Aorta (tissue), 5 donors: ENCODE data around the gene LHFPL2. TPM values are rescaled to one million over a fixed set of nuclear protein-coding genes. Genes with fewer than 3 reads are reported as not detected.

Experiments
- ATAC-seq: fragments of 200-7000 bp; cut with Tn5 transposase; one replicate; pipeline ENCODE4 v1.9.1; 2022; ENCODE audit warnings: moderate library complexity; ENCODE audit not compliant: low FRiP score
- DNase-seq, 2 donors: peaks; one replicate each; pipeline ENCODE4 v3.0.0-alpha.2; 2020
- H3K27ac ChIP-seq, 2 donors: one replicate each; pipeline ENCODE4 v1.5.1; 2013; ENCODE audit warnings: low read length in 2 of 2, mild to moderate bottlenecking in 2 of 2, moderate library complexity in 2 of 2, control low read depth in 1 of 2, inconsistent platforms in 1 of 2, low read depth in 1 of 2
- H3K27me3 ChIP-seq, 2 donors: one replicate each; pipeline ENCODE4 v1.6.1; 2013; ENCODE audit warnings: control low read depth in 1 of 2, low read length in 1 of 2, mild to moderate bottlenecking in 1 of 2, moderate library complexity in 1 of 2; ENCODE audit not compliant: insufficient read depth in 2 of 2, control insufficient read depth in 1 of 2
- H3K36me3 ChIP-seq, 2 donors: one replicate each; pipeline ENCODE4 v1.6.1; 2013; ENCODE audit warnings: control low read depth in 1 of 2, low read length in 1 of 2, mild to moderate bottlenecking in 1 of 2; ENCODE audit not compliant: insufficient read depth in 2 of 2, control insufficient read depth in 1 of 2
- H3K4me1 ChIP-seq, 2 donors: one replicate each; pipeline ENCODE4 v1.6.1; 2013; ENCODE audit warnings: low read length in 2 of 2, control low read depth in 1 of 2, mild to moderate bottlenecking in 1 of 2, moderate library complexity in 1 of 2; ENCODE audit not compliant: insufficient read depth in 2 of 2, control insufficient read depth in 1 of 2
- H3K4me3 ChIP-seq, 2 donors: one replicate each; pipeline ENCODE4 v1.5.1; 2013; ENCODE audit warnings: low read length in 2 of 2, control low read depth in 1 of 2, mild to moderate bottlenecking in 1 of 2
- H3K9me3 ChIP-seq: one replicate; pipeline ENCODE4 v1.6.1; 2013; ENCODE audit warnings: mild to moderate bottlenecking, low read length; ENCODE audit not compliant: control insufficient read depth
- WGBS, 2 donors: extraction: QIAGEN DNeasy Blood & Tissue Kit; methylation state at CpG; one replicate each; pipeline ENCODE4 v1.1.7; 2013; 5-methylcytosine and 5-hydroxymethylcytosine counted together
- intact Hi-C, 2 donors: fragments of 100-400 bp; cut with DNase I; formaldehyde crosslinking; loops; one replicate each; pipeline versions ENCODE4 v1.14.2 to v1.15.0; 2022
- polyA plus RNA-seq, 2 donors: library from polyadenylated mRNA; stranded (reverse); fragments of 200-250 nt; gene quantifications; one replicate each; pipeline ENCODE4 v1.2.3, GENCODE V29; 2013
- total RNA-seq, 2 donors: library from RNA; stranded (reverse); fragmentation: NEBNext Ultra II Directional; extraction: Animal tissue kit (Norgen Biotek cat#: 25700); gene quantifications; one replicate each; pipeline ENCODE4 v1.2.1, GENCODE V29; 2021
- donor health status: healthy with polysubstance abuse.
- donor health status: Bipolar disorder and iron deficiency.
- donor health status: DM: no; HTN: no; CAD: no.
- donor health status: DM: no; HTN: no; CAD: no.
- donor health status: DM: yes; HTN: yes; CAD: no.

The LHFPL2 gene
- total and polyA plus RNA-seq, 4 donors = 16.4 to 43.1 (median 29.3) TPM

DNA sequence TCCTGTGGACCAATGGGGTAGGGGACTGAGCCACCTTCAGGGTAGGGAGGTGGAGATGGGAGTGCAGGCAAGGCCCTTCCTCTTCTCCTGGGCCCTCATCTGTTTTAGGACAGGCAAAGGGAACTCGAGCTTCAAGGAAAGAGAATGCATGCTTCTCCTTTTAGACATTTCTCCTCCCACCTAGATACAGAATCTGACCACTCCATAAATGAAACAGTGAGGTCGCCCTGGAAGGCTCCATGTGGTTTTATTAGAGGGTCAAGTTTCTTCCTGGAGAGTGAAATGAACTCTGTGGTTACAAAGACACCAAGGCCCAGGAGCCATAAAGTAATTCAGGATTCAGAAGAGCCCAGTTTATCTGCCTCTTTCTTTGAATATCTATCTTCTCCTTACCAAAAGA, 14.9 kb downstream of the LHFPL2 start:
- H3K27me3 ChIP-seq = no peaks in the 10 kb centered on the region
- peaks cover 3 to 4% of the 10 kb centered on the region in 2 donors for H3K36me3 ChIP-seq
- no peak overlapping the region for H3K27ac ChIP-seq
- peaks cover 0 to 4% of the 10 kb centered on the region in 2 donors for H3K4me1 ChIP-seq
- no peaks in the 10 kb centered on the region for H3K9me3 ChIP-seq
- DNase-seq (no peak), ATAC-seq (no peak)
- 20 to 30% methylated on average over 2 of the region's 2 CpGs for WGBS, 2 donors
- intact Hi-C loops = no loop called here
- no peak overlapping the region for H3K4me3 ChIP-seq

DNA sequence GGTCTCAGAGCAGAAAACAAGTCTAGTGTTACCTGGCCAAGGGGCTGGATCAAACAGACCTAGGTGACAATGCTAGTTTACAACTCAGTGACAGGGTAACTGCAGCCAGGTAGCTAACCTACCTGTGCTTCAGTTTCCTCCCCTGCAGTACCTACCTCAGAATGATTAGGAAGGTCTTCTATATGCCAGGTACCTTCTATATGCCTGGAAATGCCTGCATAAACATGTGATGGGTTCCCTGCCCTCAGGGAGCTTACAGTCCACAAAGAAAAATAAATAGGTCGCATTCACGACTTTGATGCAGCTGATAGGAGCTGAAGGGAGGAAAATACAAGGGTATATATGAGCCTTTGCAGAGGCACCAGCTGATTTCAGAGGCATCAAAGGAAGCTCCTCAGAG, 16.1 kb downstream of the LHFPL2 start:
- Histone ChIP-seq H3K36me3 (peaks cover 3 to 4% of the 10 kb centered on the region in 2 donors), H3K4me3 (no peak overlapping the region), H3K27me3 (no peaks in the 10 kb centered on the region), H3K4me1 (peaks cover 0 to 4% of the 10 kb centered on the region in 2 donors), H3K27ac (no peak overlapping the region), H3K9me3 (no peaks in the 10 kb centered on the region)
- DNase-seq (no peak), ATAC-seq (no peak)
- WGBS, 2 donors = 91 to 93% methylated on average over 2 of the region's 2 CpGs
- intact Hi-C loops = no loop called here

DNA sequence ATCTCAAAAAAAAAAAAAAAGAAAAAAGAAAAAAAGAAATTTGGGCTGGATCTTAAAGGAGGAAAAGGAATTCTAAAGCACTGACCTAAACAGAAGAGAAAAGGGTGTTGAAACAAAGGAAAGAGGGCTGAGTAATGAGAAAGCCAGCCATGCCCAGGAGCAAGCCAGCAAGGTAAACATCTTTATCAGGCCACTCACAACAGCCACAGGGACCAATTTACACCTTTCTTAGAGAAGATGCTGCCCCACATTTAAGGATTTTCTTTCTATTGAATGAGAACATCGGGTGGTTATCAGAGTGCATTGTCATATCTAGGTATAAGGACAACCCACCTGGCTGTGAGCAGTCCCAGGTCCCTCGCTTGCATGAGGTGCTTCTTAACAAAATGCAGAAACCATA, 16.6 kb downstream of the LHFPL2 start:
- no peaks in the 10 kb centered on the region for H3K9me3 ChIP-seq
- no peak overlapping the region for H3K27ac ChIP-seq
- intact Hi-C loops = no loop called here
- H3K4me3 ChIP-seq = no peak overlapping the region
- whole genome bisulfite sequencing, 2 donors = 96 to 99% methylated on average over 2 of the region's 2 CpGs
- no peaks in the 10 kb centered on the region for H3K27me3 ChIP-seq
- DNase-seq (no peak), ATAC-seq (no peak)
- H3K36me3 ChIP-seq = peaks cover 3 to 4% of the 10 kb centered on the region in 2 donors
- peaks cover 0 to 4% of the 10 kb centered on the region in 2 donors for H3K4me1 ChIP-seq

DNA sequence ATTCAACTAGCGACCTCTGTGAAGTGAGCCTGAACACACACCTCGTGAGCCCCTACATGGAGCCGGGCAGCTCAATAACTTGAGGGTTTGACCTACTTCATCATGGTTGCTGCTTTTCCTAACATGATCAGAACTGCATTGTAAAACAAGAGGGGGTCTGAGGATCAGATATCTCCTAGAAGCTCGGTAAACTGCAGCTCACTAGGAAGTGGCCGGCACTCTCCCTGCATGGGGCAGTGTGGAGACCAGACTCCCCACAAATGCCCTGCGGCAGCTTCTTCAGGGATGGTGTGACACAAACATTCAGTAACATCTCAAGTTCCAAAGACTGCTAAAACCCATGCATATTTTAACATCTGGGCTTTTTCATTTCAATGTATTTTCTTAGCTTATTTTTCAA, 18.5 kb downstream of the LHFPL2 start:
- WGBS, 2 donors = 82 to 84% methylated on average over 6 of the region's 6 CpGs
- no peak for DNase-seq
- no peaks in the 10 kb centered on the region for H3K9me3 ChIP-seq
- ATAC-seq = no peak
- no peak overlapping the region for H3K27ac ChIP-seq
- H3K36me3 ChIP-seq = peaks cover 3 to 4% of the 10 kb centered on the region in 2 donors
- H3K27me3 ChIP-seq = no peaks in the 10 kb centered on the region
- no peak overlapping the region for H3K4me3 ChIP-seq
- intact Hi-C loops = no loop called here
- H3K4me1 ChIP-seq = no peaks in the 10 kb centered on the region

DNA sequence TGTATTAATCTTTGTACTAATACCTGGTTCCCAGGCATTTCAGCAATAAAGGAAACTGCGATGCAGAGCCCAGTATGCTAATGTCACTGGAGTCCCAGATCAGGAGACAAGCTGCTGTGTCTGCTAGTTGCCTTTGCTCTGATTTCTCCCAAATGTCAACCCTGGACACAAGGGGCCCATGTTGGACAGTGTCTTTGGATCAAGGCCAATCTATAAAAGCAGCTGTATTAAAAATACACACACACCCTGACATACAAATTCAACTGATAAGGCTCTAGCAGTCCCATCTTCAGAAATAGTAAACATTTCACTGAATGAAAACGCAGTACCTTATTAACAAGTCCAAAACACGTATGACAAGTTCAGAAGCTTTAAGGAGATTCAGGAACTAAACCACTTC, 18.9 kb downstream of the LHFPL2 start:
- Histone ChIP-seq H3K4me1 (no peaks in the 10 kb centered on the region), H3K4me3 (no peak overlapping the region), H3K27ac (no peak overlapping the region), H3K9me3 (no peaks in the 10 kb centered on the region), H3K27me3 (no peaks in the 10 kb centered on the region), H3K36me3 (peaks cover 3 to 4% of the 10 kb centered on the region in 2 donors)
- no peak for DNase-seq
- no peak for ATAC-seq
- 77 to 78% methylated on average over 3 of the region's 3 CpGs for WGBS, 2 donors
- intact Hi-C loops = no loop called here

DNA sequence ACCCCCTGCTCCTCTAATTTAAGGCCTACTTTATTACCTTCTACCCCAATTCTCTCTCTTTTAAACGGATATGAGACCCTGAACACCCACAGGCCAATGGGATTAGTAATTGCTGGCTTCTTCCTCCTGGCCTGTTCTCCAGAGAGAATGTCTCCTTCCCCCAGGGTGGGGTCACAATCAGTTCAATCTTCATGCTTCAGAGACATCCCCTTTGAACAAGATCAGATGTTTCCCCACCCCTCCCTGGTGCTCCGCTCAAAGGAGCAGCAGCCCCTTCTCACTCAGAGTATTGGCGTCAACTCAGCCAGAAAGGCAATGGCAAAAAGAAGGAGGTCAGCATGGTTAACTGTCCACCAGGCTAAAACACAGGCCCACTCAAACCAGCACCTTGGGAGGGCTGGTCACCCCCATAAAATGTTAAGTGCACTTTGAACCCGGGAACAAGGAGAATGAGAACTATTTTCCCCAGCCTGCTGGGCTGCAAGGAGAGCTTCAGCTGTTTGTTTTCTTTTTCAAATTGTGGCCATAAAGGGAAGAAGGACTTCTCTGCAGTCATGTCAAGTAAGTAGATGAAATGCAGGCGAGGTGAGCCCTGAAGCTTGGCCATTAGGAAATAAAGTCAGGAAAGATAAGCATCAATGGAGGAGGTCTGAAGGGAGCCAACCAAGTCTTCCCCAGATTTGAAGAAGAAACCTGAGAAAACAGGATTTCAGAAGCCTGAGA, 20.1 kb downstream of the LHFPL2 start:
- no peaks in the 10 kb centered on the region for H3K27me3 ChIP-seq
- H3K27ac ChIP-seq = no peak overlapping the region
- 37 to 42% methylated on average over 5 of the region's 5 CpGs for WGBS, 2 donors
- intact Hi-C loops = no loop called here
- H3K36me3 ChIP-seq = peaks cover 3 to 4% of the 10 kb centered on the region in 2 donors
- no peaks in the 10 kb centered on the region for H3K4me1 ChIP-seq
- no peak overlapping the region for H3K4me3 ChIP-seq
- H3K9me3 ChIP-seq = no peaks in the 10 kb centered on the region
- DNase-seq (no peak), ATAC-seq (no peak)

DNA sequence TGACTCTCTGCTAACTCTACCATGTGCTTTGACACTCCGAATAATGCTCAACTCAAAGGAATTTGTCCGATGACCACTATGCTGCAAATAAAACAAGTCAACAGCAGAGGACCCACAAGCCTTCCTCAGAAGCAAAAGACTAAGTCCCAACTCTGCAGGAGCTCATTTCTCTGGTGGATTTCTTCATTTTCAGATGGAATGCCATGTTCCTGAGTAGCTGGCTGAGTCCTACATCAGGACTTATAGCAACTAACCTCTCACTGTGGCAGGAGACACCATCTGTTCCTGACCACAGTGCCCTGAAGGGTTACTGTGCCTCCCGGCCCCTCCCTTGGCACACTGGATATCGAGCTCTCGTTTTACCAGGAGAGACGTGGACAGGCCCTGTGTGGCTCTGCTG, 20.8 kb downstream of the LHFPL2 start:
- no peaks in the 10 kb centered on the region for H3K27me3 ChIP-seq
- H3K4me1 ChIP-seq = no peaks in the 10 kb centered on the region
- H3K27ac ChIP-seq = no peak overlapping the region
- H3K4me3 ChIP-seq = no peak overlapping the region
- ATAC-seq (no peak), DNase-seq (no peak)
- intact Hi-C loops = no loop called here
- 21 to 27% methylated on average over 6 of the region's 6 CpGs for WGBS, 2 donors
- peaks cover 3 to 4% of the 10 kb centered on the region in 2 donors for H3K36me3 ChIP-seq
- no peaks in the 10 kb centered on the region for H3K9me3 ChIP-seq

DNA sequence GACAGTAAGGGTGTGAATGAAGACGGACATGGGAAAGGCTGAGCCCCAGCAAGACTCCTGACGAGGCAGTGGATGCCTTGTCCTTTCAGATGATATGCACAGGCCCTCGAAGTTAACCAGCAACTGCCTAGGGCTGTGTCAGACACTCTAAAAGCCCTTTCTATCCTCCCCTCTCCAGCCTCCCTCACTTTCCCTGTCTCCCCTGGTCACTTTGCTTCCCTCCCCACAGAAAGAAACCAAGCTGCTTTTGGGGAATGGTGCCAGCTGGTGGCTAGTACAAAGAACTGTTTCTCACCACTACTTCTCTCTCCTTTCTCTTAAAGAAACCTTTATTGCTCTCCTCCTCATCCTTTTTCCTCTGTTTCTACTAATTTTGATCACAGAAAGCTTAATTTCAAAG, 21.4 kb downstream of the LHFPL2 start:
- no peaks in the 10 kb centered on the region for H3K9me3 ChIP-seq
- peaks cover 3 to 4% of the 10 kb centered on the region in 2 donors for H3K36me3 ChIP-seq
- H3K4me1 ChIP-seq = no peaks in the 10 kb centered on the region
- intact Hi-C loops = no loop called here
- WGBS, 2 donors = 78 to 84% methylated on average over 3 of the region's 3 CpGs
- DNase-seq = no peak
- H3K4me3 ChIP-seq = no peak overlapping the region
- no peak overlapping the region for H3K27ac ChIP-seq
- no peak for ATAC-seq
- H3K27me3 ChIP-seq = no peaks in the 10 kb centered on the region

DNA sequence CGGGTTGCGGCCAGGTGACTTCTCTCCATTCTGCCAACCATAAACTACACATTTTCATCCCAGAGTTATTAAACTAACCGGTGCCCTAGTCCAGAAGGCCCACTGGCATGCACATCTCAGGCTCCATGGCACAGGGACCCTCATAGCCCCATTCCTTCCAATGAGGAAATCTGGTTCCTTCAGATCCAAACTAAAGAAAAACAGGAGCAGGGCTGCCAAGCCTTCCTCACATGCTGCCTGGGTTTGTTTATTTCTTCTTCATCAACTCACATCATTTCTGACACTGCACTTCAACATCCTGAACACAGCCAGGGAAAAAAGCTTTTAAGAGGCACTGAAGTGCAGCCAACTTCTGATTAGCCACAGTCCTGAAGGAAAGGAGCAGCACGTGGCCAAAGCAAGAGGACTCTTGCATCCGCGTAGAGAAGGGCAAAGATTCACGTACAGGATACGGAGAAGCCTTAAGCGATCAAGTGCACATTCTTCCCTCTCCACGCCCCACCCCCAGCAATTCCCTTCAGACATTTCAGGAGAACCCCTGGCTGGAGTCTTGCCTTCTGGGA, 22.5 kb downstream of the LHFPL2 start:
- intact Hi-C loops = no loop called here
- no peak overlapping the region for H3K4me3 ChIP-seq
- H3K27ac ChIP-seq = no peak overlapping the region
- no peaks in the 10 kb centered on the region for H3K9me3 ChIP-seq
- H3K27me3 ChIP-seq = no peaks in the 10 kb centered on the region
- ATAC-seq = no peak
- whole genome bisulfite sequencing, 2 donors = 31 to 35% methylated on average over 10 of the region's 10 CpGs
- H3K36me3 ChIP-seq = peaks cover 1 to 2% of the 10 kb centered on the region in 2 donors
- no peak for DNase-seq
- no peaks in the 10 kb centered on the region for H3K4me1 ChIP-seq
